Kidney (tissue), 14 donors: ENCODE measurements around the gene PDGFRB. TPM values are rescaled to one million over a fixed set of nuclear protein-coding genes. Genes with fewer than 3 reads are reported as not detected.

Experiments
- DNase-seq, 5 donors: peaks; one replicate each; pipeline ENCODE4 v3.0.0-alpha.2; 2013 to 2020
- FAIRE-seq: peaks from 2 replicates; lab custom pipeline; 2012; peaks lifted over from hg19 to GRCh38; lab: Jason Lieb, UNC
- H3K27ac ChIP-seq, 2 donors: one replicate each; pipeline ENCODE4 v1.7.0; 2013; ENCODE audit warnings: low read depth in 2 of 2, low read length in 2 of 2, inconsistent platforms in 1 of 2
- H3K27me3 ChIP-seq: one replicate; pipeline ENCODE4 v1.7.1; 2013; ENCODE audit warnings: low read length, inconsistent platforms; ENCODE audit not compliant: control insufficient read depth, insufficient read depth
- H3K36me3 ChIP-seq, 3 donors: one replicate each; pipeline versions ENCODE4 v1.7.0 to v1.7.1; 2013; ENCODE audit warnings: low read length in 3 of 3, control low read depth in 1 of 3, inconsistent platforms in 1 of 3; ENCODE audit not compliant: insufficient read depth in 3 of 3, control insufficient read depth in 2 of 3
- H3K4me1 ChIP-seq, 3 donors: one replicate each; pipeline versions ENCODE4 v1.7.0 to v1.7.1; 2013; ENCODE audit warnings: low read length in 3 of 3, inconsistent platforms in 1 of 3, low read depth in 1 of 3; ENCODE audit not compliant: control insufficient read depth in 2 of 3, insufficient read depth in 2 of 3
- H3K4me3 ChIP-seq, 3 donors: one replicate each; pipeline versions ENCODE4 v1.7.0 to v1.8.1; 2013; ENCODE audit warnings: low read length in 3 of 3, control low read depth in 1 of 3, inconsistent platforms in 1 of 3
- H3K9ac ChIP-seq, 3 donors: one replicate each; pipeline versions ENCODE4 v1.7.0 to v1.7.1; 2013; ENCODE audit warnings: low read length in 3 of 3, control low read depth in 1 of 3, inconsistent platforms in 1 of 3
- H3K9me3 ChIP-seq, 3 donors: one replicate each; pipeline versions ENCODE4 v1.7.0 to v1.7.1; 2013; ENCODE audit warnings: low read length in 3 of 3, control low read depth in 1 of 3, inconsistent platforms in 1 of 3; ENCODE audit not compliant: control insufficient read depth in 2 of 3, insufficient read depth in 1 of 3
- intact Hi-C: fragments of 100-400 bp; cut with DNase I; formaldehyde crosslinking; loops from one replicate; pipeline ENCODE4 v1.11.1; 2022
- polyA plus RNA-seq: library from polyadenylated mRNA; stranded (reverse); fragments of 350-450 nt; fragmentation: Illumina TruSeq; extraction: RNeasy Lipid Tissue Mini Kit (QIAGEN cat#74804); gene quantifications from one replicate; pipeline ENCODE4 v1.2.3, GENCODE V29; 2014; ENCODE audit warnings: low read depth, low replicate concordance; ENCODE audit not compliant: insufficient read depth
- total RNA-seq: library from RNA; stranded (reverse); fragmentation: NEBNext Ultra II Directional; extraction: Animal tissue kit (Norgen Biotek cat#: 25700); gene quantifications from one replicate; pipeline ENCODE4 v1.2.1, GENCODE V29; 2021
- TF ChIP-seq, protein P1 (sequence below): IDR thresholded peaks from 3 replicates; pipeline ENCODE4 v1.5.1; 2012; ENCODE audit warnings: mild to moderate bottlenecking, moderate library complexity, borderline replicate concordance; ENCODE audit not compliant: insufficient read depth; ENCODE audit errors: extremely low read depth
- donor health status: control.
- donor health status: control.
- donor health status: control.
- donor health status: control.
- donor health status: control.
- donor health status: DM: yes; HTN: yes; CAD: no.
- donor health status: Normal renal cell carcinoma (clear cell type).

PDGFRB gene
- total and polyA plus RNA-seq, 2 donors from 2014 or later, result 50.4 to 104 TPM

DNA sequence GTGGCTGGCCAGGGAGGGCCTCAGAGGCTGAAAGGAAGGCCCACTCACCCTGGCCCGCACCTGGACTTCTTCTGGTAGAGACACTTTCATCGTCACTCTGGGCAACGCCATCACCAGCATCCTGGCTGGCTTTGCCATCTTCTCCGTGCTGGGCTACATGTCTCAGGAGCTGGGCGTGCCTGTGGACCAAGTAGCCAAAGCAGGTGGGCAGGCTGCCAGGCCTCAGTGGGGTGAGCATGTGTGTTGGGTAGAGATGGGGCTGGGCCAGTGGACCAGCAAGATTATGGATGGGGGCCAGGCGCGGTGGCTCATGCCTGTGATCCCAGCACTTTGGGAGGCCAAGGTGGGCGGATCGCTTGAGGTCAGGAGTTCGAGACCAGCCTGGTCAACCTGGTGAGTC lies 46.9 kb upstream of the PDGFRB start:
- Histone ChIP-seq H3K9me3 (no peaks in the 10 kb centered on the region), H3K4me3 (no peak overlapping the region), H3K4me1 (no peaks in the 10 kb centered on the region), H3K27ac (no peak overlapping the region), H3K9ac (no peak overlapping the region), H3K36me3 (no peaks in the 10 kb centered on the region), H3K27me3 (no peaks in the 10 kb centered on the region)
- DNase-seq, result no peak
- intact Hi-C loops, result no loop called here
- TF ChIP-seq, protein P1, sequence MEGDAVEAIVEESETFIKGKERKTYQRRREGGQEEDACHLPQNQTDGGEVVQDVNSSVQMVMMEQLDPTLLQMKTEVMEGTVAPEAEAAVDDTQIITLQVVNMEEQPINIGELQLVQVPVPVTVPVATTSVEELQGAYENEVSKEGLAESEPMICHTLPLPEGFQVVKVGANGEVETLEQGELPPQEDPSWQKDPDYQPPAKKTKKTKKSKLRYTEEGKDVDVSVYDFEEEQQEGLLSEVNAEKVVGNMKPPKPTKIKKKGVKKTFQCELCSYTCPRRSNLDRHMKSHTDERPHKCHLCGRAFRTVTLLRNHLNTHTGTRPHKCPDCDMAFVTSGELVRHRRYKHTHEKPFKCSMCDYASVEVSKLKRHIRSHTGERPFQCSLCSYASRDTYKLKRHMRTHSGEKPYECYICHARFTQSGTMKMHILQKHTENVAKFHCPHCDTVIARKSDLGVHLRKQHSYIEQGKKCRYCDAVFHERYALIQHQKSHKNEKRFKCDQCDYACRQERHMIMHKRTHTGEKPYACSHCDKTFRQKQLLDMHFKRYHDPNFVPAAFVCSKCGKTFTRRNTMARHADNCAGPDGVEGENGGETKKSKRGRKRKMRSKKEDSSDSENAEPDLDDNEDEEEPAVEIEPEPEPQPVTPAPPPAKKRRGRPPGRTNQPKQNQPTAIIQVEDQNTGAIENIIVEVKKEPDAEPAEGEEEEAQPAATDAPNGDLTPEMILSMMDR, result no peak
- FAIRE-seq, result no peak

DNA sequence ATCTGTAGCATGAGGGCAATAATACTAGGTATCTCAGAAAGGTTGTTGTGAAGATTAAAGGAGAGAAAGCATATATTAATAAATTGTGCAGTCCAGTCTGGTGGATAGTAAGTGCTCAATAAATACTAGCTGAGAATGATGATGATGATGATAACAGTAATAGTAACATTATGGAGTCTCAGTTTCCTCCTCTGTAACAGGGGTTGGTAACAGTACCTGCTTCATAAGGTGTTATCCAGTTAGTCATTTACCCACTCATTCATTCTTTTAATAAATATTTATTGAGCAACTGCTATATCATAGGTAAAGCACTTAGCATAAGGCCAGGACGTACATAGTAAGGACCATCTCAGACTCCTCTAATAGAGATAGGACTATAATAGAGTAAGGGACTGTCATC lies 41.8 kb upstream of the PDGFRB start:
- intact Hi-C loops, result no loop called here
- DNase-seq, result no peak

DNA sequence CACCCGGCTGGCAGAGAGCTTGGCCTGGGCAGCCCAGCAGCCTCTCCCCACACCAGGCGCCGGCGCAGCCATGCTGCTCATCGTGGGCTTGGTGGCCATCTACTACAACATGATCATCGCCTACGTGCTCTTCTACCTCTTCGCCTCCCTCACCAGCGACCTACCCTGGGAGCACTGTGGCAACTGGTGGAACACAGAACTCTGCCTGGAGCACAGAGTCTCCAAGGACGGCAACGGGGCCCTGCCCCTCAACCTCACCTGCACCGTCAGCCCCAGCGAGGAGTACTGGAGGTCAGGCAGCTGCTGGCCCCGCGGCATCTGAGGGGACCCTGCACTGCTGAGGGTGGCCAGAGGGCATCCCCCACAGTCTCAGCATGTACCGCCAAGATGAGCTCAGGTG lies 41.3 kb upstream of the PDGFRB start:
- no peaks in the 10 kb centered on the region for H3K4me1 ChIP-seq
- no peaks in the 10 kb centered on the region for H3K9me3 ChIP-seq
- H3K9ac ChIP-seq, result no peak overlapping the region
- DNase-seq (no peak), FAIRE-seq (no peak)
- no peak overlapping the region for H3K4me3 ChIP-seq
- no peak overlapping the region for H3K27ac ChIP-seq
- TF ChIP-seq, protein P1, result no peak
- H3K36me3 ChIP-seq, result no peaks in the 10 kb centered on the region
- intact Hi-C loops, result no loop called here
- no peaks in the 10 kb centered on the region for H3K27me3 ChIP-seq

More for the DNA sequence above, 41.8 kb upstream of the PDGFRB start:
- Histone ChIP-seq H3K4me1 (no peaks in the 10 kb centered on the region), H3K36me3 (no peaks in the 10 kb centered on the region), H3K27me3 (no peaks in the 10 kb centered on the region), H3K9me3 (no peaks in the 10 kb centered on the region), H3K4me3 (no peak overlapping the region), H3K27ac (no peak overlapping the region), H3K9ac (no peak overlapping the region)
- FAIRE-seq, result no peak
- TF ChIP-seq, protein P1, result no peak

DNA sequence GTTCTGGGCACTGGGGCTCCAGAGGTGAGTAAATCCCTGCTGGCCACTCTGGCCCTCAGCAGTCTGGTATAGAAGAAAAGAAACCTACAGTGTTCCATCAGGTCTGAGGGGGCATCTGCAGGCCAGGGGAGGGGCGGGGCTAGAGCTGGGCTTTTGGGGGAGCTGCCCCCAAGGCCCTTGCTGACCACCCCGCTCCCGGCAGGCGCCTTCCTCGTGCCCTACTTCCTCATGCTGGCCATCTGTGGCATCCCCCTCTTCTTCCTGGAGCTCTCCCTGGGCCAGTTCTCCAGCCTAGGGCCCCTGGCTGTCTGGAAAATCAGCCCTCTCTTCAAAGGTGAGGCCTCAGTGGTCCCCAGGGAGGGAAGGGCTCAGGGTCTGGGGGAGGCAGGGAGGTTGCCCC lies 40.9 kb upstream of the PDGFRB start:
- no peaks in the 10 kb centered on the region for H3K4me1 ChIP-seq
- H3K27ac ChIP-seq, result no peak overlapping the region
- TF ChIP-seq, protein P1, result no peak
- FAIRE-seq, result no peak
- H3K27me3 ChIP-seq, result no peaks in the 10 kb centered on the region
- H3K4me3 ChIP-seq, result no peak overlapping the region
- no peak for DNase-seq
- no peak overlapping the region for H3K9ac ChIP-seq
- intact Hi-C loops, result no loop called here
- no peaks in the 10 kb centered on the region for H3K9me3 ChIP-seq
- no peaks in the 10 kb centered on the region for H3K36me3 ChIP-seq
